Spleen (tissue), 7 donors: ENCODE measurements around the gene SLC38A3.

Source experiments
- CTCF ChIP-seq, 11 experiments: fragments of 200-600 bp in 7 of 11; fragments of 450-650 bp in 4 of 11; sonication (generic) in 4 of 11; IDR thresholded peaks in 8 of 11; conservative IDR thresholded peaks in 3 of 11; 1 replicate in 7 of 11; 2 replicates in 4 of 11; pipeline versions ENCODE4 v1.4.0 to v1.8.0; 2016 to 2021; ENCODE audit warnings: antibody characterized with exemption in 11 of 11, inconsistent platforms in 4 of 11, mild to moderate bottlenecking in 1 of 11
- POLR2AphosphoS5 ChIP-seq, 3 donors: sonication (generic); formaldehyde crosslinking; IDR thresholded peaks; one replicate each; pipeline ENCODE4 v1.5.1; 2017; ENCODE audit warnings: antibody characterized with exemption in 3 of 3
- donor health status: DM: no; HTN: no; CAD: no; lungs with moderate emphysema.
- donor health status: DM: no; HTN: no; CAD: no.
- donor health status: DM: no; HTN: no; CAD: no.

DNA sequence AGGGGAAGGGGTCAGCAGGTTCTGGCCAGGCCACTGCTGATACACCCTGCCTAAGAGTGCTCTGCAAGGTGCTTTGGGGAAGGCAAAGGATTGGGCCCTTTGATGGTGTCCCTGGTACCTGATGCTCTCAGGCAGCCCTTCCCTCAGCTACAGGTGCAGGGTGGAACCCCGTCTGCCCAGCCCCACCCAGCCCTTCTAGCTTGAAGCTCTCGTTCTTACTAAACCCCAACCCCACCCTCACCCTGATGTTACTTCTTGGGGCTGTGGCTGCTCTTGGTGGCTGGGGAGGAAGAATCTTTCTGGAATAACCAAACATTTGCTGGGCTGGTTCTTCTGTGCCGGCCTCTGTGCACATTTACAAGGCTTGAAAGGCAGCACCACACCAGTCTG is 37.3 kb downstream of the SLC38A3 start:
- TF ChIP-seq CTCF (IDR thresholded peaks at IDR 0.05 in 8 of 11, conservative IDR thresholded peaks at IDR 0.05 in 3 of 11) = no peak
- TF ChIP-seq POLR2AphosphoS5 (IDR thresholded peaks at IDR 0.05) = no peak
